Dermis microvascular lymphatic vessel endothelial cell (primary cell): ENCODE results near the gene WBP1L. TPM values are rescaled to one million over a fixed set of nuclear protein-coding genes. Genes with fewer than 3 reads are reported as not detected.
"Not testable (repeated sequence)": the region's sequence is repeated elsewhere in the genome, so short reads cannot be mapped to it uniquely, and the experiment has no call there.

Source experiments
- DNase-seq, 2 donors: peaks; one replicate each; pipeline versions ENCODE4 v3.0.0 to v3.0.0-alpha.2; 2010; ENCODE audit warnings: low read depth in 2 of 2
- total RNA-seq: library from RNA; depleted of rRNA; stranded (reverse); fragments of >200 nt; gene quantifications from 2 replicates; pipeline ENCODE4 v1.2.1, GENCODE V29; 2014

WBP1L gene
- total RNA-seq = 35.8 and 81.3 TPM in 2 replicates

- DNase-seq = peak; percentile 98 to 99
Measured at GRCh38 chr10:102743588-102744373, at the start of gene WBP1L. WBP1L (plus strand) TSS chr10:102743948; CDS start chr10:102744054, 106 bp downstream.

DNA sequence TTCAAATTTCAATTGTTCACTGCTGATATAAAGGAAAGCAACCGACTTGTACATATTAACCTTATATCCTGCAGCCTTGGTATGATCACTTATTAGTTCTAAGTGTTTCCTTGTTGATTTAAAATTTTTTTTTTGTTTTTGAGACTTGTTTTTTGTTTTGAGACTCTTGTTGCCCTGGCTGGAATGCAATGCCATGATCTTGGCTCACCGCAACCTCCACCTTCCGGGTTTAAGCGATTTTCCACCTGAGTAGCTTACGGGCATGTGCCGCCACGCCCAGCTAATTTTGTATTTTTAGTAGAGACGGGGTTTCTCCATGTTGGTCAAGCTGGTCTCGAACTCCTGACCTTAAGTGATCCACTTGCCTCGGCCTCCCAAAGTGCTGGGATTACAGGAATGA is 48.3 kb upstream of the WBP1L start:
- DNase-seq = not testable (repeated sequence)

DNA sequence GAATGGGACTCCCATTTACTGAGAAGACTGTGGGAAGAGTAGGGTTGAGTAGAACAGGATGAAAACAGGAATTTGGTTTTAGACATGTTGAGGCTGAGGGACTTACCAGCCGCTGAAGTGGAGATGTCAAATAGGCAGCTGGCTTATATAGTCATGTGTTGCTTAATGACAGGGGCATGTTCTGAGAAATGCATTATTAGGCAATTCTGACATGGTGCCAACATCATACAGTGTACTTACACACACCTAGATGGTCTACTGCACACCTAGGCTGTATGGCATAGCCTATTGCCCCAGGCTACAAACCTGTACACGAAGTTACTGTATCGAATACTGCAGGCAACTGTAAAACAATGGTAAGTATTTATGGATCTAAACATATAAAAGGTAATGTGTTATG is 47.0 kb upstream of the WBP1L start:
- DNase-seq = no peak

DNA sequence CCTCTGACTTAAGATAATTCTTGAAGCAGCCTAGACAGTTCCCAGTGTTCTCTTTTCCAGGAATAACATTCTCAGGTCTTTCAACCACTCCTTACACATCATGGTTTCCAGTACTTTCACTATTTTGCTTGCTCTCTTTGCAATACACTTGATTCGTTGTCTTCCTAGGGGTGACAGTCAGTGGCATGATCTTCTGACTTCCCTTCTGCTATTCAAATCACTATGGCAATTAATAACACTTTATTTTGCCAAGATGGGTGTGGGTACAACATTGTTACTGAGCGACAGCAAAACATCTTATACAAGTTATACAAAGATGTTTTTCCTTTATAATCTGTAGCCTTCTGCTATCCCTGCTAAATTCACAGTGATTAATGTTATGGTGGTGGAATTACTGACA is 44.9 kb upstream of the WBP1L start:
- no peak for DNase-seq

DNA sequence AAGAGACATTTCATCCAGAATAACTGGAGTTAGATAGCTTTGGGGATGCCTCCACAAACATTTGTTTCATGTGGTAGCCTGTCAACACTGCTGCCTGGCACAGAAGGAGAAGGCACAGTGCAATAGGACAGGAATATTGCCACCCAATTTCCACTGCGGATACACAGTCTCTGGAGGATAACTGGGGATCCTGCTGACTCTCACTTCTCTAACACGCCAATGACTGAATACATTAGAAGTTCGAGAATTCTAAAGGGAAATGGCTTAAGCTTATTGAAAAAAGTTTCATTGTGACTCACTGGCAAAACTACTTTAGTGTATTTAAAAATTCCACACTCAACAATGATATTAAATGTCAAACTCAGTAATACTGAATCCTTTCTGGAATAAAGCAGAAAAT is 42.5 kb upstream of the WBP1L start:
- DNase-seq = no peak

- no peak for DNase-seq
Measured at GRCh38 chr10:102701796-102702195, 42.0 kb upstream of the WBP1L start.

- no peak for DNase-seq
Measured at GRCh38 chr10:102702742-102703141, 41.0 kb upstream of the WBP1L start.

DNA sequence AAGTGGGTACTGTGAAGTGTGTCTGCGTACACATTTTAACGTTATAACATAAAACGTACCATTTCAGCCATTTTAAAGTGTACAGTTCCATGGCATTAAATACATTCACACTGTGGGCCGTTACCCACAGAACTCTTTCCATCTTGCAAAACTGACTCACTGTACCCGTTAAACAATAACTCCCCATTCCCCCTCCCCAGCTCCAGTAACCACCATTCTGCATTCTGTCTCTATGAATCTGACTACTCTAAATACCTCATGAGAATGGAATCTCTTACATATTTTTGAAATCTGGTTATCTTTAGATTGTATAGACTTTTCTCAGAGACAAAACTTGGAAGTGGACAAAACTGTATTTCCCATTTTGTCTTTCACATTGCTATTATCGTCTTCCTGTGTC is 38.8 kb upstream of the WBP1L start:
- DNase-seq = no peak

- DNase-seq = no peak
Measured at GRCh38 chr10:102705531-102705930, 38.2 kb upstream of the WBP1L start.

DNA sequence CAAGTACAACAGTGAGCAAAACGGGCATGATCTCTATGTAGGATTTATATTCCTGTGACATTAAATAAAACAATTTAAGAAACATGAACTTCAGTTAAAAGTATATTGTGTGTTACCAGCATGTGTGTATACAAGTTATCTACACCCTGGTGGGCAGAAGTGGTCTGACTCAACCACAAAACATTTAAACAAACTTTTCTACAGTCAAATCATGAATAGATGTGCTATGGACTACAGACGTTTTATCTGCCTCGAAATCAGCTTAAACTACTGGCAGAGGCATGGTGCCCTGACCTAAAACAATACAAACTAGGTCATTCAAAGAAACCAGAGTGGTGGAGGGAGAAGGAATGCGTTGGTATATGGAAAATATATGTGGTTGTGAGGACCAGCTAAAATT is 33.1 kb upstream of the WBP1L start:
- no peak for DNase-seq

DNA sequence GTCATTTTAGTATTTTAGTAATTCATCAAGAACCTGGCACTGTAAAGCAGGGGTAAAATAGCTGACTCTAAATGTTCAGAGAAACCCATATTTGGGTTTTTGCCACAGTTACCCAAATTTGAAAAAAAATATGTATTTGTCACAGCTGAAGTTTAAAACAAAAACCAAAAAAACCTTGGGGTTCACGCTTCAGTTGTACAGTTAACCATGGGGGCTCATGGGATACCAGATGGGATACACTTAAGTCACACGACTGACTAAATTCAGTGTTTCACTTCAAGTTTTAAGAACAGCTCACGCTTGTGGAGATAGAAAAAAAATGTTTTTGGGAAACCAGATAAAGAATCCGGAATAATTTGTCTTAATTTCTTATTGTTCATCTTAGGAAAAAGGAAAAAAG is 31.7 kb upstream of the WBP1L start:
- no peak for DNase-seq

- no peak for DNase-seq
Measured at GRCh38 chr10:102712843-102713538, 30.8 kb upstream of the WBP1L start.

- no peak for DNase-seq
Measured at GRCh38 chr10:102713539-102713813, 30.3 kb upstream of the WBP1L start.

- DNase-seq = peak; percentile 93 to 99
Measured at GRCh38 chr10:102713814-102714620, 29.7 kb upstream of the WBP1L start, which contains the start of gene ARL3. ARL3 (minus strand) TSS chr10:102714397; CDS start chr10:102714275, 122 bp downstream.

- no peak for DNase-seq
Measured at GRCh38 chr10:102714621-102715455, 28.9 kb upstream of the WBP1L start, which contains the start of gene SFXN2. SFXN2 (plus strand) TSS chr10:102714636; CDS start chr10:102726637, 12,001 bp downstream.

DNA sequence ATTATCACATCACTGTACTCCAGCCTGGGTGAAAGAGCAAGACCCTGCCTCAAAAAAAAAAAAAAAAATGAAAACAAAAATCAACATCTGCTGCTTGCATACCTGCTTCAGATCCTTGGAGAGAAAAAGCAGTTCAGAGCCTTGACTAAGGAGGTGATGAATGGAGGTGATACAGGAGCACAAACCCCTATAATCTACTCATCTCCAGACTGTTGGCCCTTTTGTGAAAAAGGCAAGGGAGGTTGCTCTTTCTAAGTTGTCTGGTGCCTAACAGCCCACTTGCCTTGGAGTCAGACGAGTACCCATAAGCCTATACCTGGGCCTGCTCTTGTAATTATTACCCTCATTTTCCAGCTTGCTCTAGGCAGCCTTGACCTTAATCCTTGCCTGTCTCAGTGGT is 27.9 kb upstream of the WBP1L start:
- no peak for DNase-seq

DNA sequence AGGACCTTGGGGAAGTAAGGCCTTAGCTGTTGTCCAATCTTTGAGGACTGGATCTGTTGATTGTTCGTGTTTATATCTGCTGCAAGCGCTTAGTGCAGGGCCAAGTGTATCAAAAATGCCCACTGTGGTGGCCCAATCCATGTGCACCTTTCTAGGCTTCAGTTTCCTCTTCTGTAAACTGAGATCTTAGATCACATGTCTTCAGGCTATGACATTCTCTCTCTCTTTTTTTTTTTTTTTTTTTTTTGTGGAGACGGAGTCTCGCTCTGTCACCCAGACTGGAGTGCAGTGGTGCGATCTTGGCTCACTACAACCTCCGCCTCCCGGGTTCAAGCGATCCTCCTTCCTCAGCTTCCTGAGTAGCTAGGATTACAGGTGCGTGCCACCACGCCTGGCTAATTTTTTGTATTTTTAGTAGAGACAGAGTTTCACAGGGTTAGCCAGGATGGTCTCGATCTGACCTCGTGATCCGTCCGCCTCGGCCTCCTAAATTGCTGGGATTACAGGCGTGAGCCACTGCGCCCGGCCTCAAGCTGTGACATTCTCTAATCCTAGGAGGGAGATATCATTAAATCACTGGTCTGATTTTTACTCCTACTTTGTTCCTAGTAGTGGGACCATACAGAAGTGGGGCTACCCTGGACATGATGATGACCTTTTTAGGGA is 26.7 kb upstream of the WBP1L start:
- DNase-seq = not testable (repeated sequence)

DNA sequence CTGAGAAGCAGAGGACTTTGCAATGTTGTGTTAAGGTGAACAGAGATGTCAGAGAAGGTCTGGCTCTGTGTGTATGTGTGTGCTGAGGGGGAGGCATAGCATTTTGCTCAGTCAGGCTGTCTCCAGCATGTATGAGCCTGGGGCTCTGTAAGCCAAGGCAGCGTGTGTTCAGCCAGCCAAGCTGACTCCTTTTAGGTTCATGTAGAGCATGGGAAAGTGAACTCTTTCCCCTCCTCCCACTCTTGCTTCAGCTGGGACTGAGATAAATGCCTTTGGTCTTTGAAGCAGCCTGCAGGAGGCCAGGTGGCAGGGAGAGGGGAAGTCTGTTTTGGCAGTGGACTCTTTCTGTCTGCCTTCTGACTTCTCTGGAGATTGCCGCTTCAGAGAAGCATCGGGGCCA is 25.5 kb upstream of the WBP1L start:
- DNase-seq = peak in 1 of 2 donors; percentile 47

DNA sequence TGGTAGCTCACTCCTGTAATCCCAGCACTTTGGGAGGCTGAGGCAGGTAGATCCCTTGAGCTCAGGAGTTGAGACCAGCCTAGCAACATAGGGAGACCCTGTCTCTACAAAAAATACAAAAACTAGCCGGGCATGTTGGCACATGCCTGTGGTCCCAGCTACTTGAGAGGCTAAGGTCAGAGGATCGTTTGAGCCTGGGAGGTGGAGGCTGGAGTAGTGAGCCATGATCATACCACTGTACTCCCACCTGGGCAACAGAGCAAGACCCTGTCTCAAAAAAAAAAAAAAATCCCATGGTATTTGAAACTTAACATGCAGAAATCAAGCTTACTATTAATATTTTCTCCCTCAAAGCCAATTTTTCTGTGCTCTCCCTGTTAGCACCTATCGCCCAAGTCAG is 23.4 kb upstream of the WBP1L start:
- DNase-seq = no peak

DNA sequence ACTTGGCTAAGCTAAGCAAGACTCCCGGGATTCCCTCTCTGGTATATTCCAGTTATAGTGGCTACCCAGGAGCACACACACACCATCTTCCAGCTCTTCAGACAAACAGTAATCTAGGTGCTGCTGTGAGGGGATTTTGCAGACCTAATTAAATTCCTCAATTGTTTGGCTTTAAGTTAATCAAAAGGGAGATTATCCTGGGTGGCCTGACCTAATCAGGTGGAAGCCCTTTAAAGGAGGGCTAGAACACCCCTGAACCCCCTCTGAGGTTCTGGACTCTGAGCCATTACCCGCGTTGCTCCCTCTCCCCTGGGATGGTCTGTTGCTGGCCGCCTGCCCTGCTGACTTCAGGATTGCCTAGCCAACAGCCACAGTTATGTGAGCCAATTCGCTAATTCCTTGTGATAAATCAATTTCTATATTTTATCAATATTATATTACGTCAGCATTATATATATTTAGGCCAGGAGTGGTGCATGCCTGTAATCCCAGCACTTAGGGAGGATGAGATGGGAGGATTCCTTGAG is 22.9 kb upstream of the WBP1L start:
- DNase-seq = no peak
